ENCODE data around the gene YIPF2.

Gene YIPF2

GRCh38 chr19:10874024-10874423 is 54.4 kb downstream of the YIPF2 start:
- DNase-seq (ENCODE audit: low read depth): no peak

DNA sequence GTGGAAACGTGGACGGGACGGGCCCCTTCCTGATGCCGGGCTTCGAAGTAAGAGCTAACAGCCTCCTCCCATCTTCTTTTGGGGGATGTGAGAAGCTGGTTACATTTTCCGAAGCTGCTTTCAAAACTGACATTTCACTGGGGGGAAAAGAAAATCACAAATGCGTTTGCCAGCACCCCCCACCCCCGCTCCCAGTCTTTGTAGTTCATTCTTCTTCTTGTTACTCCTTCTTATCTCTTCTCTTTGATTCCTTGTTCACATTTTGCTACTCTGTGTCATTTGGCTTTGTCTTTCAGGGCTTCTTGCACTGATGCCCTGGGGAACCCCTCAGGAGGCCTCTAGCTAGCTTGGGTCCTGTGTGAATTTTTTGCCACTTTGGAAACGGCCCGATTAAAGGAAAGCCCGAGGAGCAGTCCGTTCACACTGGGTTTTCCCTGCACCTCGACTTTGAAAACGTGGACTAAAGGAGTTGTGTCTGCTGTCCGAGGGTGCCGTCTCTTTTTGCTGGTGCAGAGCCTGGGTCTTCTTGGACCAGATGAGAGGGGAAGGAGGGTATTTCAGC is 55.8 kb downstream of the YIPF2 start:
- DNase-seq (ENCODE audit: low read depth): no peak

All from T follicular helper cell (primary cell).